ENCODE data around the gene GP1BA. TPM values are rescaled to one million over a fixed set of nuclear protein-coding genes. Genes with fewer than 3 reads are reported as not detected.

GP1BA gene
- total RNA-seq, 1 donor from 2014 or later, result not detected

DNA sequence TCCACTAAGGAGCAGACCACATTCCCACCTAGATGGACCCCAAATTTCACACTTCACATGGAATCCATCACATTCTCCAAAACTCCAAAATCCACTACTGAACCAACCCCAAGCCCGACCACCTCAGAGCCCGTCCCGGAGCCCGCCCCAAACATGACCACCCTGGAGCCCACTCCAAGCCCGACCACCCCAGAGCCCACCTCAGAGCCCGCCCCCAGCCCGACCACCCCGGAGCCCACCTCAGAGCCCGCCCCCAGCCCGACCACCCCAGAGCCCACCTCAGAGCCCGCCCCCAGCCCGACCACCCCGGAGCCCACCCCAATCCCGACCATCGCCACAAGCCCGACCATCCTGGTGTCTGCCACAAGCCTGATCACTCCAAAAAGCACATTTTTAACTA is 1.6 kb downstream of the GP1BA start:
- no peak overlapping the region for H3K4me3 ChIP-seq (ENCODE audit: low read depth, low read length)
- H3K27me3 ChIP-seq (ENCODE audit: control insufficient read depth, insufficient read depth, low read length), result no peaks in the 10 kb centered on the region
- TF ChIP-seq, protein P1, sequence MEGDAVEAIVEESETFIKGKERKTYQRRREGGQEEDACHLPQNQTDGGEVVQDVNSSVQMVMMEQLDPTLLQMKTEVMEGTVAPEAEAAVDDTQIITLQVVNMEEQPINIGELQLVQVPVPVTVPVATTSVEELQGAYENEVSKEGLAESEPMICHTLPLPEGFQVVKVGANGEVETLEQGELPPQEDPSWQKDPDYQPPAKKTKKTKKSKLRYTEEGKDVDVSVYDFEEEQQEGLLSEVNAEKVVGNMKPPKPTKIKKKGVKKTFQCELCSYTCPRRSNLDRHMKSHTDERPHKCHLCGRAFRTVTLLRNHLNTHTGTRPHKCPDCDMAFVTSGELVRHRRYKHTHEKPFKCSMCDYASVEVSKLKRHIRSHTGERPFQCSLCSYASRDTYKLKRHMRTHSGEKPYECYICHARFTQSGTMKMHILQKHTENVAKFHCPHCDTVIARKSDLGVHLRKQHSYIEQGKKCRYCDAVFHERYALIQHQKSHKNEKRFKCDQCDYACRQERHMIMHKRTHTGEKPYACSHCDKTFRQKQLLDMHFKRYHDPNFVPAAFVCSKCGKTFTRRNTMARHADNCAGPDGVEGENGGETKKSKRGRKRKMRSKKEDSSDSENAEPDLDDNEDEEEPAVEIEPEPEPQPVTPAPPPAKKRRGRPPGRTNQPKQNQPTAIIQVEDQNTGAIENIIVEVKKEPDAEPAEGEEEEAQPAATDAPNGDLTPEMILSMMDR (IDR thresholded peaks at IDR 0.05; ENCODE audit: insufficient read depth, low read length, poor library complexity, severe bottlenecking), result no peak
- H3K36me3 ChIP-seq (ENCODE audit: control insufficient read depth, insufficient read depth, low read length), result no peaks in the 10 kb centered on the region
- DNase-seq (ENCODE audit: low read depth), result no peak

GRCh38 chr17:4934173-4934979 is 2.3 kb downstream of the GP1BA start:
- Histone ChIP-seq H3K4me3 (ENCODE audit: low read depth, low read length) (no peak overlapping the region), H3K36me3 (ENCODE audit: control insufficient read depth, insufficient read depth, low read length) (no peaks in the 10 kb centered on the region), H3K27me3 (ENCODE audit: control insufficient read depth, insufficient read depth, low read length) (no peaks in the 10 kb centered on the region)
- TF ChIP-seq, protein P1 (IDR thresholded peaks at IDR 0.05; ENCODE audit: insufficient read depth, low read length, poor library complexity, severe bottlenecking), result peak; percentile 48
- DNase-seq (ENCODE audit: low read depth), result no peak

DNA sequence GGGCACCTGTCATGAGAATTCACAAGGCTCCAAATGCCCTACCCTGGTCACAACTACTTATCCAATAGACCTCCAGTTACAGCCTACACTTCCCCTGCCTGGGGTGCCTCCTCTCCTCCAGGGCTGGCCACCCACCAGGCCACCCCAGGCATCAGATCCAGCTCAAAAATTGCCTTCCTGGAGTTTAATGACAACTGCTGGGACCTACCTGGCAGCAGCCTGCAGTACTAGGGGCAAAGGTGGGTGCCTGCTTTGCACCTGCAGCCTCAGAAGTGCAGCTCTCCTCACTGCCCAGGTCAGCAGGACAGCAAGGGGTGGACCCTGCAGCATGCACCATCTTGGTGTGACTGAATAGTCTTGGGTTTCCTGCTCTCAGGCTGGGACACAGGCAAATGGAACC is 3.6 kb downstream of the GP1BA start:
- TF ChIP-seq, protein P1 (IDR thresholded peaks at IDR 0.05; ENCODE audit: insufficient read depth, low read length, poor library complexity, severe bottlenecking), result no peak
- Histone ChIP-seq H3K27me3 (ENCODE audit: control insufficient read depth, insufficient read depth, low read length) (no peaks in the 10 kb centered on the region), H3K4me3 (ENCODE audit: low read depth, low read length) (no peak overlapping the region), H3K36me3 (ENCODE audit: control insufficient read depth, insufficient read depth, low read length) (no peaks in the 10 kb centered on the region)
- no peak for DNase-seq (ENCODE audit: low read depth)

DNA sequence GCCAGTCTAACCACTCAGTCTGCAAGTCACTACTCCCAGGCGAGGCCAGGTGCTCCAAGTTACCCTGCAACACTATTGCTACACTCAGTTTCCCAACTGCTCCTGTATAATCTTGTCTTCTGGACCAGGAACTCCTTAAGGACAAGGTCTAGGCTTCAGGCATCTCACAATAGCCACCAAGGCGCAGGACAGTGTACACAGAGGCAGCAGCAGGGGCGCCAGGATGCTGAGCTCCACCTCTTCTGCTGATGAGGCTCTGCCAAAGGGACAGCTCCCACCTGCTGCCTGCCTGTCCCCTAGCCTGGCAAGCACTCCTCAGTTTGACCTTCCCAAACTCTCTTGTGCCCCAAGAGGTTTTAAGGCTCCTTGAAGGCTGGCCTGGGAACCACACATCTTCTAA is 4.4 kb downstream of the GP1BA start:
- TF ChIP-seq, protein P1 (IDR thresholded peaks at IDR 0.05; ENCODE audit: insufficient read depth, low read length, poor library complexity, severe bottlenecking), result no peak
- Histone ChIP-seq H3K27me3 (ENCODE audit: control insufficient read depth, insufficient read depth, low read length) (no peaks in the 10 kb centered on the region), H3K4me3 (ENCODE audit: low read depth, low read length) (no peak overlapping the region), H3K36me3 (ENCODE audit: control insufficient read depth, insufficient read depth, low read length) (no peaks in the 10 kb centered on the region)
- DNase-seq (ENCODE audit: low read depth), result no peak

- Histone ChIP-seq H3K36me3 (ENCODE audit: control insufficient read depth, insufficient read depth, low read length) (no peaks in the 10 kb centered on the region), H3K4me3 (ENCODE audit: low read depth, low read length) (no peak overlapping the region), H3K27me3 (ENCODE audit: control insufficient read depth, insufficient read depth, low read length) (no peaks in the 10 kb centered on the region)
- TF ChIP-seq, protein P1 (IDR thresholded peaks at IDR 0.05; ENCODE audit: insufficient read depth, low read length, poor library complexity, severe bottlenecking), result no peak
- DNase-seq (ENCODE audit: low read depth), result no peak
These were observed 5.5 kb downstream of the GP1BA start for GRCh38 chr17:4937553-4937952.

- Histone ChIP-seq H3K27me3 (ENCODE audit: control insufficient read depth, insufficient read depth, low read length) (no peaks in the 10 kb centered on the region), H3K4me3 (ENCODE audit: low read depth, low read length) (no peak overlapping the region), H3K36me3 (ENCODE audit: control insufficient read depth, insufficient read depth, low read length) (no peaks in the 10 kb centered on the region)
- TF ChIP-seq, protein P1 (IDR thresholded peaks at IDR 0.05; ENCODE audit: insufficient read depth, low read length, poor library complexity, severe bottlenecking), result no peak
- no peak for DNase-seq (ENCODE audit: low read depth)
These were observed 6.0 kb downstream of the GP1BA start for GRCh38 chr17:4938069-4938491.

Measured in kidney epithelial cell (primary cell).